H1 (cell line): ENCODE data around the gene UBE2J1. TPM values are rescaled to one million over a fixed set of nuclear protein-coding genes. Genes with fewer than 3 reads are reported as not detected.

ENCODE experiments used
- CTCF ChIA-PET: fragments of 300-600 bp; sonication (Branson Sonifier 250); formaldehyde crosslinking; loops from one replicate; lab custom pipeline; 2021; ENCODE audit not compliant: partially characterized antibody; lab: Charles Lee
- POLR2A ChIA-PET: fragments of 300-600 bp; sonication (Branson Sonifier 250); formaldehyde crosslinking; loops from one replicate; lab custom pipeline; 2021; ENCODE audit warnings: inconsistent platforms; ENCODE audit not compliant: partially characterized antibody; lab: Charles Lee
- DNase-seq, 2 experiments: peaks; one replicate each; pipeline versions ENCODE4 v3.0.0 to v3.0.0-alpha.2; 2010 to 2022; ENCODE audit warnings: low spot score in 2 of 2, low read depth in 1 of 2, mixed read lengths in 1 of 2
- FAIRE-seq: peaks from 2 replicates; lab custom pipeline; 2011; peaks lifted over from hg19 to GRCh38; lab: Jason Lieb, UNC
- H2AFZ ChIP-seq: 2 replicates; pipeline ENCODE4 v1.8.1; 2012; ENCODE audit warnings: low read length, inconsistent platforms
- H2AK5ac ChIP-seq: 2 replicates; pipeline ENCODE4 v1.6.1; 2013; ENCODE audit warnings: low read depth, low read length
- H2BK120ac ChIP-seq: replicated peaks from 2 replicates; pipeline ENCODE3; 2013; ENCODE audit warnings: low read depth, low read length, inconsistent platforms
- H2BK12ac ChIP-seq: 2 replicates; pipeline ENCODE4 v1.6.1; 2013; ENCODE audit warnings: low read depth, low read length
- H2BK15ac ChIP-seq: 2 replicates; pipeline ENCODE4 v1.6.1; 2013; ENCODE audit warnings: low read length
- H2BK20ac ChIP-seq: 2 replicates; pipeline ENCODE4 v1.6.1; 2013; ENCODE audit warnings: low read length
- H2BK5ac ChIP-seq: 2 replicates; pipeline ENCODE4 v1.6.1; 2013; ENCODE audit warnings: low read depth, low read length
- H3K14ac ChIP-seq: 2 replicates; pipeline ENCODE4 v1.6.1; 2013; ENCODE audit warnings: inconsistent platforms; ENCODE audit not compliant: insufficient read length
- H3K18ac ChIP-seq: 2 replicates; pipeline ENCODE4 v1.6.1; 2013; ENCODE audit warnings: low read length; ENCODE audit errors: extremely low read depth
- H3K23ac ChIP-seq: 2 replicates; pipeline ENCODE4 v1.6.1; 2013; ENCODE audit warnings: inconsistent platforms; ENCODE audit not compliant: insufficient read length
- H3K23me2 ChIP-seq: 2 replicates; pipeline ENCODE4 v1.6.1; 2013; ENCODE audit warnings: low read depth, low read length
- H3K27ac ChIP-seq: 2 replicates; pipeline ENCODE4 v1.6.1; 2011; ENCODE audit warnings: low read depth, low read length, inconsistent platforms
- H3K27me3 ChIP-seq, 4 experiments: replicated peaks in 1 of 4; 1 replicate in 1 of 4; 2 replicates in 3 of 4; pipeline versions ENCODE4 v1.6.1 to v1.8.1; 2011 to 2013; ENCODE audit warnings: low read length in 3 of 4, mild to moderate bottlenecking in 3 of 4, inconsistent platforms in 2 of 4, mixed read lengths in 2 of 4, moderate library complexity in 1 of 4; ENCODE audit not compliant: control insufficient read depth in 3 of 4, insufficient read depth in 3 of 4; ENCODE audit errors: extremely low read depth in 1 of 4
- H3K36me3 ChIP-seq, 4 experiments: 2 replicates each; pipeline versions ENCODE4 v1.6.1 to v1.8.1; 2011 to 2013; ENCODE audit warnings: mild to moderate bottlenecking in 4 of 4, low read length in 3 of 4, moderate library complexity in 2 of 4, control low read depth in 1 of 4, inconsistent platforms in 1 of 4; ENCODE audit not compliant: insufficient read depth in 4 of 4, control insufficient read depth in 2 of 4
- H3K4ac ChIP-seq: replicated peaks from 2 replicates; pipeline ENCODE3; 2013; ENCODE audit warnings: low read length, low read depth, mixed read lengths, inconsistent platforms; ENCODE audit not compliant: insufficient read length
- H3K4me1 ChIP-seq, 4 experiments: replicated peaks in 1 of 4; 1 replicate in 1 of 4; 2 replicates in 3 of 4; pipeline versions ENCODE4 v1.6.1 to v1.8.1; 2011 to 2013; ENCODE audit warnings: low read length in 3 of 4, inconsistent platforms in 2 of 4, mixed read lengths in 1 of 4; ENCODE audit not compliant: insufficient read depth in 4 of 4, control insufficient read depth in 3 of 4
- H3K4me2 ChIP-seq, 2 experiments: 2 replicates each; pipeline versions ENCODE4 v1.6.1 to v1.8.1; 2011 to 2013; ENCODE audit warnings: low read depth in 2 of 2, low read length in 2 of 2, control low read depth in 1 of 2, inconsistent platforms in 1 of 2, mild to moderate bottlenecking in 1 of 2; ENCODE audit not compliant: insufficient read depth in 1 of 2
- H3K4me3 ChIP-seq, 4 experiments: fragments of 200-600, 300-600 bp in 1 of 4; sonication (generic), shearing (Covaris generic), sonication (Bioruptor Twin) in 1 of 4; 2 replicates each; pipeline versions ENCODE4 v1.5.1 to v1.8.1; 2011 to 2016; ENCODE audit warnings: low read length in 4 of 4, low read depth in 3 of 4, control low read depth in 2 of 4, inconsistent platforms in 2 of 4, mild to moderate bottlenecking in 2 of 4, mixed read lengths in 1 of 4, moderate library complexity in 1 of 4; ENCODE audit not compliant: insufficient read depth in 2 of 4; ENCODE audit errors: extremely low read depth in 1 of 4
- H3K56ac ChIP-seq: replicated peaks from 2 replicates; pipeline ENCODE3; 2013; ENCODE audit warnings: low read depth, mild to moderate bottlenecking, mixed read lengths, low read length, inconsistent platforms; ENCODE audit not compliant: insufficient read length
- H3K79me1 ChIP-seq: 2 replicates; pipeline ENCODE4 v1.6.1; 2013; ENCODE audit warnings: low read depth, low read length, control low read depth
- H3K79me2 ChIP-seq, 2 experiments: 2 replicates each; pipeline versions ENCODE4 v1.6.1 to v1.8.1; 2012 to 2013; ENCODE audit warnings: low read length in 2 of 2, mild to moderate bottlenecking in 2 of 2, inconsistent platforms in 1 of 2; ENCODE audit not compliant: insufficient read depth in 2 of 2, control insufficient read depth in 1 of 2
- H3K9ac ChIP-seq, 4 experiments: replicated peaks in 1 of 4; 1 replicate in 1 of 4; 2 replicates in 3 of 4; pipeline versions ENCODE4 v1.6.1 to v1.8.1; 2011 to 2013; ENCODE audit warnings: low read depth in 3 of 4, low read length in 3 of 4, control low read depth in 2 of 4, mild to moderate bottlenecking in 2 of 4, moderate library complexity in 2 of 4, inconsistent platforms in 1 of 4; ENCODE audit errors: extremely low read depth in 1 of 4
- H3K9me3 ChIP-seq, 2 experiments: 2 replicates each; pipeline versions ENCODE4 v1.6.1 to v1.8.1; 2012 to 2013; ENCODE audit warnings: mild to moderate bottlenecking in 2 of 2, moderate library complexity in 2 of 2, control low read depth in 1 of 2, inconsistent platforms in 1 of 2, low read depth in 1 of 2, low read length in 1 of 2, mixed read lengths in 1 of 2; ENCODE audit not compliant: insufficient read depth in 2 of 2
- H4K20me1 ChIP-seq, 2 experiments: replicated peaks in 1 of 2; 2 replicates each; pipeline versions ENCODE3 to v1.8.1; 2011 to 2013; ENCODE audit warnings: inconsistent platforms in 2 of 2, low read length in 2 of 2, mild to moderate bottlenecking in 1 of 2; ENCODE audit not compliant: insufficient read depth in 2 of 2, control insufficient read depth in 1 of 2
- H4K5ac ChIP-seq: 2 replicates; pipeline ENCODE4 v1.6.1; 2013; ENCODE audit warnings: low read length, low read depth, mixed read lengths, inconsistent platforms; ENCODE audit not compliant: insufficient read length
- H4K8ac ChIP-seq: 2 replicates; pipeline ENCODE4 v1.8.0; 2013; ENCODE audit warnings: mild to moderate bottlenecking, moderate library complexity, low read length, inconsistent platforms; ENCODE audit not compliant: insufficient read depth; ENCODE audit errors: extremely low read depth
- H4K91ac ChIP-seq: replicated peaks from 2 replicates; pipeline ENCODE3; 2013; ENCODE audit warnings: low read length, mixed read lengths, inconsistent platforms; ENCODE audit not compliant: insufficient read length
- CREB1 ChIP-seq: IDR thresholded peaks from 2 replicates; pipeline ENCODE4 v1.6.1; 2012; ENCODE audit warnings: inconsistent platforms
- KDM1A ChIP-seq: fragments of 200-600, 300-600 bp; sonication (generic); IDR thresholded peaks from 2 replicates; pipeline ENCODE4 v1.7.1; 2016; ENCODE audit warnings: mild to moderate bottlenecking, low read length, borderline replicate concordance
- WGBS, 2 experiments: shearing (Covaris generic) in 1 of 2; methylation state at CpG; one replicate each; pipeline versions ENCODE4 v1.1.6 to v1.1.7; 2013 to 2015; ENCODE audit warnings: low lambda C conversion rate in 2 of 2, mixed read lengths in 2 of 2, inconsistent platforms in 1 of 2, low coverage in 1 of 2, missing lambda C conversion rate in 1 of 2; ENCODE audit not compliant: insufficient replicate concordance in 2 of 2, insufficient coverage in 1 of 2, insufficient read length in 1 of 2; ENCODE audit errors: extremely low coverage in 1 of 2, missing lambda C conversion rate in 1 of 2; 5-methylcytosine and 5-hydroxymethylcytosine counted together
- polyA plus RNA-seq, 7 experiments: library from polyadenylated mRNA; depleted of rRNA in 3 of 7; stranded (reverse) in 5 of 7; unstranded in 2 of 7; fragments of >200 nt in 5 of 7; fragments of 200-250 nt in 2 of 7; gene quantifications; 1 replicate in 5 of 7; 2 replicates in 1 of 7; 4 replicates in 1 of 7; pipeline versions ENCODE4 v1.2.1 to v1.2.3, GENCODE V29; 2011 to 2013; ENCODE audit warnings: missing spikeins in 2 of 7, mixed read lengths in 2 of 7
- total RNA-seq: library from RNA; stranded (reverse); fragmentation: NEBNext Ultra II Directional; extraction: Animal tissue kit (Norgen Biotek cat#: 25700); gene quantifications from 2 replicates; pipeline ENCODE4 v1.2.1, GENCODE V29; 2021

The UBE2J1 gene
- total and polyA plus RNA-seq, 2 of the 8 experiments (the other 6 are each of a cell fraction or from before 2014, with no cell fraction given) = 8.5 to 15.2 TPM

GRCh38 chr6:89320012-89320559 lies 32.4 kb downstream of the UBE2J1 start:
- FAIRE-seq = no peak
- POLR2A ChIA-PET = no interaction called here

More at GRCh38 chr6:89320012-89320559, 32.4 kb downstream of the UBE2J1 start:
- Histone ChIP-seq H3K14ac (no peak overlapping the region), H3K4me3 (no peak overlapping the region), H2AK5ac (no peak overlapping the region), H3K9ac (no peak overlapping the region), H2AFZ (no peak overlapping the region), H3K27me3 (no peaks in the 10 kb centered on the region), H3K9me3 (peaks cover 12% of the 10 kb centered on the region in 2 experiments; a peak in 3 of 4 replicates), H3K79me1 (no peaks in the 10 kb centered on the region), H2BK15ac (no peak overlapping the region), H3K56ac (no peak overlapping the region), H3K4me2 (no peak overlapping the region), H2BK12ac (no peak overlapping the region), H2BK120ac (no peak overlapping the region), H3K4ac (no peak overlapping the region), H3K18ac (no peak overlapping the region), H3K4me1 (peaks cover 0 to 2% (median 0%) of the 10 kb centered on the region in 4 experiments; a peak in 1 of 7 replicates), H4K91ac (no peak overlapping the region), H3K23ac (no peak overlapping the region), H4K8ac (no peak overlapping the region), H2BK5ac (no peak overlapping the region), H4K20me1 (no peaks in the 10 kb centered on the region), H3K36me3 (no peaks in the 10 kb centered on the region; a peak in 1 of 8 replicates), H4K5ac (no peak overlapping the region), H3K27ac (no peak overlapping the region), H2BK20ac (no peak overlapping the region), H3K23me2 (no peaks in the 10 kb centered on the region; the same call in 1 of the 2 replicates), H3K79me2 (no peaks in the 10 kb centered on the region)
- no peak for TF ChIP-seq CREB1
- TF ChIP-seq KDM1A = peak; percentile 79
- CTCF ChIA-PET = interaction anchor here (1.2 to 2.2 kb wide), 5 partner anchors 8 to 158 kb away, joined by 3 to 10 read pairs (median 4); no protein-coding TSS in a partner anchor
- WGBS, 2 experiments = 89% methylated on average over 6 of the region's 6 CpGs; no CpG with 5 or more reads in 1 of the 2 experiments
- no peak for DNase-seq
